PC-9 (cell line): ENCODE measurements around the gene FTO. TPM values are rescaled to one million over a fixed set of nuclear protein-coding genes. Genes with fewer than 3 reads are reported as not detected.

Source experiments
- BruUV-seq: library from RNA; stranded (reverse); fragments of 400-500 nt; replicated peaks from 2 replicates; lab custom pipeline; 2021; lab: Mats Ljungman, UMichigan
- CTCF ChIA-PET: fragments of 300-600 bp; sonication (Branson Sonifier 250); formaldehyde crosslinking; loops from one replicate; lab custom pipeline; 2022; ENCODE audit warnings: antibody characterized with exemption; lab: Charles Lee
- POLR2A ChIA-PET: fragments of 300-600 bp; sonication (Branson Sonifier 250); formaldehyde crosslinking; loops from one replicate; lab custom pipeline; 2022; ENCODE audit warnings: antibody characterized with exemption; ENCODE audit not compliant: unreplicated experiment; lab: Charles Lee
- DNase-seq, 2 experiments: peaks; one replicate each; pipeline versions ENCODE4 v3.0.0 to v3.0.0-alpha.2; 2015 to 2022; ENCODE audit warnings: mixed read lengths in 1 of 2
- H2AFZ ChIP-seq: fragments of 200-600 bp; sonication (generic); 2 replicates; pipeline ENCODE4 v1.8.1; 2017; ENCODE audit warnings: antibody characterized with exemption
- H3F3A ChIP-seq: fragments of 200-600 bp; sonication (generic); 2 replicates; pipeline ENCODE4 v1.8.1; 2017; ENCODE audit warnings: antibody characterized with exemption, mild to moderate bottlenecking, low read depth; ENCODE audit not compliant: insufficient read depth
- H3K27ac ChIP-seq: fragments of 200-600 bp; sonication (generic); 2 replicates; pipeline ENCODE4 v1.6.1; 2016; ENCODE audit warnings: mixed run types
- H3K27me3 ChIP-seq: fragments of 200-600 bp; sonication (generic); 2 replicates; pipeline ENCODE4 v1.6.1; 2016; ENCODE audit warnings: low read depth, mixed run types; ENCODE audit not compliant: insufficient read depth
- H3K36me3 ChIP-seq: fragments of 200-600 bp; sonication (generic); 2 replicates; pipeline ENCODE4 v1.6.1; 2016; ENCODE audit warnings: low read depth, mixed run types
- H3K4me1 ChIP-seq: fragments of 200-600 bp; sonication (generic); replicated peaks from 2 replicates; pipeline ENCODE4 v1.6.1; 2016; ENCODE audit warnings: mixed run types; ENCODE audit not compliant: insufficient read depth
- H3K4me2 ChIP-seq: fragments of 200-600 bp; sonication (generic); 2 replicates; pipeline ENCODE4 v1.6.1; 2017; ENCODE audit warnings: mixed run types
- H3K4me3 ChIP-seq: fragments of 200-600 bp; sonication (generic); 2 replicates; pipeline ENCODE4 v1.6.1; 2016; ENCODE audit warnings: mixed run types
- H3K79me2 ChIP-seq: fragments of 200-600 bp; sonication (generic); 2 replicates; pipeline ENCODE4 v1.6.1; 2017; ENCODE audit warnings: low read depth, mixed run types
- H3K9me2 ChIP-seq: fragments of 200-600 bp; sonication (generic); 2 replicates; pipeline ENCODE4 v1.8.1; 2017; ENCODE audit warnings: mild to moderate bottlenecking; ENCODE audit not compliant: insufficient read depth
- H3K9me3 ChIP-seq: fragments of 200-600 bp; sonication (generic); 2 replicates; pipeline ENCODE4 v1.8.1; 2016; ENCODE audit warnings: low read depth; ENCODE audit not compliant: insufficient read depth
- H4K20me1 ChIP-seq: fragments of 200-600 bp; sonication (generic); 2 replicates; pipeline ENCODE4 v1.8.1; 2017; ENCODE audit not compliant: insufficient read depth
- CTCF ChIP-seq: fragments of 200-600 bp; sonication (generic); conservative IDR thresholded peaks from 2 replicates; pipeline ENCODE4 v1.6.1; 2017; ENCODE audit warnings: mixed run types, antibody characterized with exemption, mild to moderate bottlenecking, moderate library complexity
- EZH2 ChIP-seq: fragments of 200-600 bp; sonication (generic); IDR thresholded peaks from 2 replicates; pipeline ENCODE4 v1.8.0; 2017; ENCODE audit warnings: antibody characterized with exemption, low read depth
- intact Hi-C: fragments of 100-400 bp; cut with micrococcal nuclease; formaldehyde crosslinking; loops from one replicate; pipeline ENCODE4 v1.10.0; 2022; ENCODE audit not compliant: unreplicated experiment
- total RNA-seq: library from RNA; stranded (reverse); gene quantifications from 2 replicates; pipeline ENCODE4 v1.2.3, GENCODE V29; 2021

FTO gene
- total RNA-seq, 1 experiment from 2014 or later: 58.1 TPM

GRCh38 chr16:53936529-53936928, 232.6 kb downstream of the FTO start:
- no peaks in the 10 kb centered on the region for H3K36me3 ChIP-seq
- no peaks in the 10 kb centered on the region for H3K9me2 ChIP-seq
- H2AFZ ChIP-seq: no peak overlapping the region
- no peak for TF ChIP-seq EZH2
- no peak for TF ChIP-seq CTCF
- H3K79me2 ChIP-seq: no peaks in the 10 kb centered on the region
- H3K4me2 ChIP-seq: no peak overlapping the region
- intact Hi-C loops: no loop called here
- no peaks in the 10 kb centered on the region for H4K20me1 ChIP-seq
- DNase-seq: no peak
- BruUV-seq: no TSS peak
- no peak overlapping the region for H3K4me3 ChIP-seq
- no peaks in the 10 kb centered on the region for H3K9me3 ChIP-seq
- H3K27me3 ChIP-seq: no peaks in the 10 kb centered on the region
- ChIA-PET POLR2A (no interaction called here), CTCF (interaction anchor here (0.6 kb wide), 1 partner anchor 13 kb away, joined by 11 read pairs; no protein-coding TSS in a partner anchor)
- no peaks in the 10 kb centered on the region for H3F3A ChIP-seq
- H3K4me1 ChIP-seq: no peaks in the 10 kb centered on the region
- H3K27ac ChIP-seq: no peak overlapping the region

DNA sequence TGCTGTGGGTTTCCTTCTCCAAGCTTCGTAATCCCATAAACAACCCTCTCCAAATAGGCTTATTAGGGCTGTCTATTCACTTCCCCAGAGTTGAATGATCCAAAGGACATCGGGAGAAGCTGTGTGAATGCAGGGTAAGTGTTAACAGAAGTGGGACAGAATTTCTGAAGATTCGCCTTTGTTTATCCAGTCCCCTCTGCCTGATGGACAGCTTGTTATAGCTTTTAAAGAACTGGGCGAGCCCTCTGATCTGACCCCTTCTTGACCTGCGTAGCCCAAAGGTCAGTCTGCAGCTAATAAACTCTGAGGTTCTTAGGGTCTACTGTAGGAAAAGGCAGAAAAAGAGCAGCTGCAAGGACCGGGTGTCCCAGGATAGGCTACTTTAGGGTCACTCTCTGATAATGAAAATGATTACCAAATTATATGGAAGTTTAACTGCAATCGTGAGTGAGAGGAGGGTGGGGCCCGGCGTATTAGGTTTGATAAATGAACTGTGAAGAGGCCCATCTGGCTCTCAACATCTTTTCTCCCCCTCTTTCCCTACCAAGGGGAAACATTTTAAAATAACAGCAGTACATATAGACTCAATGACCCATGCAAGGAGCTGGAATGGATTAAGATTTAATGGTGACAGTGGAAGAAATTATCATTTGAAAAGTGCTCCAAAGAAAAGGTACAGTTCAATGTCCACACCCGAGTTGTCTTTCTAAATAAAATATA, 233.4 kb downstream of the FTO start:
- H3K27ac ChIP-seq: no peak overlapping the region
- H3K27me3 ChIP-seq: no peaks in the 10 kb centered on the region
- no peaks in the 10 kb centered on the region for H3F3A ChIP-seq
- no peak overlapping the region for H3K4me3 ChIP-seq
- no peaks in the 10 kb centered on the region for H4K20me1 ChIP-seq
- no peaks in the 10 kb centered on the region for H3K79me2 ChIP-seq
- H3K4me2 ChIP-seq: no peak overlapping the region
- no peak for DNase-seq
- H3K36me3 ChIP-seq: no peaks in the 10 kb centered on the region
- ChIA-PET CTCF (interaction anchor here (0.6 kb wide), 1 partner anchor 12 kb away, joined by 11 read pairs; no protein-coding TSS in a partner anchor), POLR2A (no interaction called here)
- intact Hi-C loops: no loop called here
- no peaks in the 10 kb centered on the region for H3K9me3 ChIP-seq
- no peaks in the 10 kb centered on the region for H3K9me2 ChIP-seq
- BruUV-seq: no TSS peak
- no peak overlapping the region for H2AFZ ChIP-seq
- no peaks in the 10 kb centered on the region for H3K4me1 ChIP-seq
- TF ChIP-seq CTCF (no peak), EZH2 (no peak)

DNA sequence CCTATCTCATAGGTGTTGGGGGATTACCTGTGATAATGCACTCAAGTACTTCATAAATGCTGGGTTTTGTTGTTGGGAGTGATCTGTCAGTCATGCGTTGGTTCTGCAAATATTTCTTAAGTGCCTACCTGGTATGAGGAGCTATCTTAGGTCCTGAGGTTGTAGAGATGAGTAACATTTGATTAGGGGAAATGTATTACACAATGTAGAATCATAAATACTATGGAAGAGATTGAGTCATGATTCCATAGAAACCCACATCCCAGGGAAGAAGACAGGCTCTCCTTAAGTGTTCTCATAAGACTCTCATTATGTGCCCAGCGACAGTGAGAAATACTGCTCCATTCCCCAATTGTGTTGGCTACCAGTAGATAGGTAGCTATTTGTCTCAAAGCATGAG, 240.1 kb downstream of the FTO start:
- CTCF ChIA-PET: no interaction called here

More for the DNA sequence above, 240.1 kb downstream of the FTO start:
- POLR2A ChIA-PET: no interaction called here
- Histone ChIP-seq H3K4me2 (no peak overlapping the region), H3K79me2 (no peaks in the 10 kb centered on the region), H3F3A (no peaks in the 10 kb centered on the region), H3K27me3 (no peaks in the 10 kb centered on the region), H3K9me3 (no peaks in the 10 kb centered on the region), H3K27ac (no peak overlapping the region), H3K4me3 (no peak overlapping the region), H2AFZ (no peak overlapping the region), H3K36me3 (no peaks in the 10 kb centered on the region), H3K9me2 (no peaks in the 10 kb centered on the region), H3K4me1 (peaks cover 23% of the 10 kb centered on the region), H4K20me1 (no peaks in the 10 kb centered on the region)
- BruUV-seq: no TSS peak
- peak in 1 of 2 experiments; percentile 49 for DNase-seq
- TF ChIP-seq CTCF: no peak
- TF ChIP-seq EZH2: no peak
- intact Hi-C loops: loop anchor here (10.0 kb wide), 1 partner anchor 49 kb away; no protein-coding TSS in a partner anchor
